AG10803 (cell line): ENCODE data around the gene SUPT4H1.

ENCODE experiments used
- DNase-seq: peaks from one replicate; pipeline ENCODE4 v3.0.0; 2010; ENCODE audit warnings: low read depth
- H3K4me3 ChIP-seq: 2 replicates; pipeline ENCODE4 v1.5.1; 2011; ENCODE audit warnings: mild to moderate bottlenecking, low read length, control low read depth
- CTCF ChIP-seq: conservative IDR thresholded peaks from 2 replicates; pipeline ENCODE4 v1.5.1; 2011; ENCODE audit warnings: mild to moderate bottlenecking, low read length, control low read depth, inconsistent platforms

SUPT4H1 gene

GRCh38 chr17:58338841-58339754, 12.9 kb downstream of the SUPT4H1 start:
- TF ChIP-seq CTCF, result no peak
- H3K4me3 ChIP-seq, result peak overlapping the region; percentile 60
- DNase-seq, result peak; percentile 80

GRCh38 chr17:58338454-58338840, 13.6 kb downstream of the SUPT4H1 start:
- H3K4me3 ChIP-seq, result peak overlapping the region; percentile 20; the same call in 1 of the 2 replicates
- DNase-seq, result no peak

GRCh38 chr17:58337600-58338453, 14.2 kb downstream of the SUPT4H1 start:
- H3K4me3 ChIP-seq, result no peak overlapping the region
- peak; percentile 94 for DNase-seq

More at GRCh38 chr17:58338454-58338840, 13.6 kb downstream of the SUPT4H1 start:
- no peak; the same call in 1 of the 2 replicates for TF ChIP-seq CTCF

GRCh38 chr17:58337210-58337599, 14.8 kb downstream of the SUPT4H1 start:
- TF ChIP-seq CTCF, result no peak
- no peak for DNase-seq
- no peak overlapping the region for H3K4me3 ChIP-seq

More at GRCh38 chr17:58337600-58338453, 14.2 kb downstream of the SUPT4H1 start:
- TF ChIP-seq CTCF, result no peak; the same call in 1 of the 2 replicates

GRCh38 chr17:58336456-58337209, 15.4 kb downstream of the SUPT4H1 start:
- TF ChIP-seq CTCF, result no peak
- no peak overlapping the region for H3K4me3 ChIP-seq
- DNase-seq, result peak; percentile 85

GRCh38 chr17:58335779-58336455, 16.1 kb downstream of the SUPT4H1 start:
- no peak overlapping the region for H3K4me3 ChIP-seq
- no peak for TF ChIP-seq CTCF

More at GRCh38 chr17:58335779-58336455, 16.1 kb downstream of the SUPT4H1 start:
- peak; percentile 33 for DNase-seq
